Omental fat pad (tissue), 4 donors: ENCODE measurements around the gene C3AR1. TPM values are rescaled to one million over a fixed set of nuclear protein-coding genes. Genes with fewer than 3 reads are reported as not detected.
A peak's percentile ranks its signal among the peaks of the same experiment; 100 is the strongest.

Experiments
- ATAC-seq: fragments of 150-250 bp; one replicate; pipeline ENCODE4 v1.9.1; 2016; ENCODE audit warnings: mild to moderate bottlenecking, moderate library complexity; ENCODE audit not compliant: low FRiP score
- DNase-seq: peaks from one replicate; pipeline ENCODE4 v3.0.0-alpha.2; 2019; ENCODE audit warnings: low spot score
- total RNA-seq, 4 donors: library from RNA; depleted of rRNA; stranded (reverse); fragments of >200 nt; gene quantifications; one replicate each; pipeline ENCODE4 v1.1.0, GENCODE V29; 2016
- TF ChIP-seq, protein P1 (sequence below), 3 donors: fragments of 450-650 bp; IDR thresholded peaks; one replicate each; pipeline ENCODE4 v1.5.1; 2016 to 2017; ENCODE audit warnings: antibody characterized with exemption in 3 of 3, mild to moderate bottlenecking in 3 of 3, moderate library complexity in 2 of 3

C3AR1 gene
- total RNA-seq, 4 donors from 2014 or later: 15.6 to 43.0 (median 30.3) TPM

DNA sequence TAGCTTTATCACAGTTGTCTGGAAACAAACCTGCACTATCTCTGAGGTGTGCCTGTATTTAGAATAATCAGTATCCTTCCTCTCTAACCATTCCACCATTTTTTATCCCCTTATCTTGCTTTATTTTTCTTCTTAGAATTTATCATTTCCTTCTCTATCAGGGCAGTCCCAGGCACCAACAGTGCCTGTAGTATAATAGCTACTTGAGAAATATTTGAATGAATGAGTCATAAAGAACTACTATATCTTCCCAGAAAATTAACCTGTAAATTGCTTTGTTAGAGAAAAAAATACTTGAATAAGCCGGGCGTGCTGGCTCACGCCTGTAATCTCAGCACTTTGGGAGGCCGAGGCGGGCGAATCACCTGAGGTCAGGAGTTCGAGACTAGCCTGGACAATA is 54.8 kb downstream of the C3AR1 start:
- TF ChIP-seq, protein P1, sequence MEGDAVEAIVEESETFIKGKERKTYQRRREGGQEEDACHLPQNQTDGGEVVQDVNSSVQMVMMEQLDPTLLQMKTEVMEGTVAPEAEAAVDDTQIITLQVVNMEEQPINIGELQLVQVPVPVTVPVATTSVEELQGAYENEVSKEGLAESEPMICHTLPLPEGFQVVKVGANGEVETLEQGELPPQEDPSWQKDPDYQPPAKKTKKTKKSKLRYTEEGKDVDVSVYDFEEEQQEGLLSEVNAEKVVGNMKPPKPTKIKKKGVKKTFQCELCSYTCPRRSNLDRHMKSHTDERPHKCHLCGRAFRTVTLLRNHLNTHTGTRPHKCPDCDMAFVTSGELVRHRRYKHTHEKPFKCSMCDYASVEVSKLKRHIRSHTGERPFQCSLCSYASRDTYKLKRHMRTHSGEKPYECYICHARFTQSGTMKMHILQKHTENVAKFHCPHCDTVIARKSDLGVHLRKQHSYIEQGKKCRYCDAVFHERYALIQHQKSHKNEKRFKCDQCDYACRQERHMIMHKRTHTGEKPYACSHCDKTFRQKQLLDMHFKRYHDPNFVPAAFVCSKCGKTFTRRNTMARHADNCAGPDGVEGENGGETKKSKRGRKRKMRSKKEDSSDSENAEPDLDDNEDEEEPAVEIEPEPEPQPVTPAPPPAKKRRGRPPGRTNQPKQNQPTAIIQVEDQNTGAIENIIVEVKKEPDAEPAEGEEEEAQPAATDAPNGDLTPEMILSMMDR (IDR thresholded peaks at IDR 0.05): no peak
- DNase-seq (no peak), ATAC-seq (peak; percentile 85)

Other genes with a start within 250 kb of the C3AR1 start
- not detected for gene SLC2A14, start 193.4 kb downstream of the C3AR1 start, total RNA-seq
- 100 to 1,000 TPM in 3 of 4 donors, 10 to 100 TPM in 1; 72.5 to 156 (median 135) TPM for gene SLC2A3, start 130.2 kb downstream of the C3AR1 start, total RNA-seq
- gene FOXJ2, start 33.6 kb downstream of the C3AR1 start, total RNA-seq: 10 to 100 TPM in 3 of 4 donors, 1 to 10 TPM in 1; 9.2 to 17.2 (median 13.0) TPM
- 10 to 100 TPM; 30.1 to 45.3 (median 33.1) TPM for gene NECAP1, start 15.9 kb upstream of the C3AR1 start, total RNA-seq
- gene CLEC4A, start 57.3 kb upstream of the C3AR1 start, total RNA-seq: 10 to 100 TPM in 1 of 4 donors, 1 to 10 TPM in 2, under 1 TPM in 1; 0.46 to 21.4 (median 4.9) TPM
- under 1 TPM in 1 of 4 donors, not detected in 3; 0.32 TPM for gene ZNF705A, start 90.7 kb upstream of the C3AR1 start, total RNA-seq
- not detected for gene FAM90A1, start 161.3 kb upstream of the C3AR1 start, total RNA-seq